ENCODE results near the gene ALDH4A1.
"Not testable (repeated sequence)": the region's sequence is repeated elsewhere in the genome, so short reads cannot be mapped to it uniquely, and the experiment has no call there.

ALDH4A1 gene

DNA sequence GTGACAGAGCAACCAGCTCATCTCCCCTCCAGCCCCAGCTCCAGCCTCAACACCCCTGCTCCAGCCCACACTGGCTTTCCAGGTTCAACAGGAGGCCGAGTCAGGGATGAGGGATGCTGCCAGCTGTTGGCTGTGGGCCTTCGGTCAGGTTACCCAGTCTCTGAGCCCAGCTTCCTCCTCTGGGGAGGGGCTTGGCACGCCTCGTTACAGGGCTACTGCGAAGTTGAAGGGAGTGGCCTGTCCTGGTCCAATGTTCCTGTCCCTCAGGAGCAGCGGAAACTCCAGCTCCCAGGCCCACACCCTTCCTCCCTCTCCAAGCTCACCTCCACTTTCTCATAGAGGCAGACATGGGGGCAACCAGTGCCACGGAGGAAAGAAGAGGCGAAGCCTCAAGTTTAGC, 27.8 kb downstream of the ALDH4A1 start:
- TF ChIP-seq, protein P1, sequence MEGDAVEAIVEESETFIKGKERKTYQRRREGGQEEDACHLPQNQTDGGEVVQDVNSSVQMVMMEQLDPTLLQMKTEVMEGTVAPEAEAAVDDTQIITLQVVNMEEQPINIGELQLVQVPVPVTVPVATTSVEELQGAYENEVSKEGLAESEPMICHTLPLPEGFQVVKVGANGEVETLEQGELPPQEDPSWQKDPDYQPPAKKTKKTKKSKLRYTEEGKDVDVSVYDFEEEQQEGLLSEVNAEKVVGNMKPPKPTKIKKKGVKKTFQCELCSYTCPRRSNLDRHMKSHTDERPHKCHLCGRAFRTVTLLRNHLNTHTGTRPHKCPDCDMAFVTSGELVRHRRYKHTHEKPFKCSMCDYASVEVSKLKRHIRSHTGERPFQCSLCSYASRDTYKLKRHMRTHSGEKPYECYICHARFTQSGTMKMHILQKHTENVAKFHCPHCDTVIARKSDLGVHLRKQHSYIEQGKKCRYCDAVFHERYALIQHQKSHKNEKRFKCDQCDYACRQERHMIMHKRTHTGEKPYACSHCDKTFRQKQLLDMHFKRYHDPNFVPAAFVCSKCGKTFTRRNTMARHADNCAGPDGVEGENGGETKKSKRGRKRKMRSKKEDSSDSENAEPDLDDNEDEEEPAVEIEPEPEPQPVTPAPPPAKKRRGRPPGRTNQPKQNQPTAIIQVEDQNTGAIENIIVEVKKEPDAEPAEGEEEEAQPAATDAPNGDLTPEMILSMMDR (conservative IDR thresholded peaks at IDR 0.05; ENCODE audit: control insufficient read depth, insufficient read depth, low read depth, low read length) = no peak
- no peak overlapping the region for H3K4me3 ChIP-seq (ENCODE audit: control insufficient read depth, low read depth, low read length)
- no peak for DNase-seq (ENCODE audit: low read depth)

DNA sequence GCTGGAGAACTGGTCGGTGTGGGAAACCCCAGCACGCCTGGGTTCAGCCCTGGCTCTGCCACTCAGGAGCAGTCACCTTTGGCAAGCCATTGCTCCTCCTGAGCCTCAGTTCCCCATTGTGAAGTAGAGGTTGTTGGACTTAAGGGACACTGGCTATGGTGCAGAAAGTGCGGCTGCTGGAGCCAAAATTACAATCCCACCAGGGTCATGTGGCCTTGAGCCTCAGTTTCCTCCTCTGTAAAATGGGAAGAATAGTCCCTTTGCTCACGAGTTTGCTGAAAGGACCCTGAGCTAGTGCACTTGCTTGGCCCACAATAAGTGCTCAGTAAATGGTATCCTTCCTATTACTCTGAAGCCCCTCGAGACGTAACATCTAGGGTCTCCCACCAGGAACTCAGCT, 28.3 kb downstream of the ALDH4A1 start:
- DNase-seq (ENCODE audit: low read depth) = no peak
- no peak overlapping the region for H3K4me3 ChIP-seq (ENCODE audit: control insufficient read depth, low read depth, low read length)
- TF ChIP-seq, protein P1 (conservative IDR thresholded peaks at IDR 0.05; ENCODE audit: control insufficient read depth, insufficient read depth, low read depth, low read length) = no peak

DNA sequence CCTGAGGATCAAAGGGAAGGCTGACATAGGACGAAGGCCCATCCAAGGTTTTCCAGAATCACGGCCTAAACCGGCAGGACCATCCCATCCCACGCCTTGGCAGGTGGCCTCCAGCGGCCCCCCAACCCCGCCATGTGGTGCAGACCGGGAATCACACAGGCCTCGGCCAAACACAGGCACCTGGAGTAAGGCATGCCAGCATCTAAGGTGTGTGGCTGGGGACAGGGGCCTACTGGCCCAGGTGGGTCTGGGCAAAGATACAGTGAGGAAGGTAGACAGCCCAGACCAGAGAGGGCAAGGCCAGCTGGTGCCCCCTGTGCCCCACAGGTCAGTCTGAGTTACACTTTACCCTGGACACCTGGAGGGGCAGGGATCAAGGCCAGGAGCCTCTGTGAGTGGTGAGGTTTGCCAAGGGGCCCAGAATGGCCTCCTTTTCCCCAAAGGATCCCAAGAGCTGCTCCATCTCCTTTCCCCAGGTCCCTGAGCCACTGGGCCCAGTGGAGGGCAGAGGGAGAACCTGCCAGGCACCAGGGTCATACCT, 30.2 kb downstream of the ALDH4A1 start:
- no peak overlapping the region for H3K4me3 ChIP-seq (ENCODE audit: control insufficient read depth, low read depth, low read length)
- TF ChIP-seq, protein P1 (conservative IDR thresholded peaks at IDR 0.05; ENCODE audit: control insufficient read depth, insufficient read depth, low read depth, low read length) = no peak

DNA sequence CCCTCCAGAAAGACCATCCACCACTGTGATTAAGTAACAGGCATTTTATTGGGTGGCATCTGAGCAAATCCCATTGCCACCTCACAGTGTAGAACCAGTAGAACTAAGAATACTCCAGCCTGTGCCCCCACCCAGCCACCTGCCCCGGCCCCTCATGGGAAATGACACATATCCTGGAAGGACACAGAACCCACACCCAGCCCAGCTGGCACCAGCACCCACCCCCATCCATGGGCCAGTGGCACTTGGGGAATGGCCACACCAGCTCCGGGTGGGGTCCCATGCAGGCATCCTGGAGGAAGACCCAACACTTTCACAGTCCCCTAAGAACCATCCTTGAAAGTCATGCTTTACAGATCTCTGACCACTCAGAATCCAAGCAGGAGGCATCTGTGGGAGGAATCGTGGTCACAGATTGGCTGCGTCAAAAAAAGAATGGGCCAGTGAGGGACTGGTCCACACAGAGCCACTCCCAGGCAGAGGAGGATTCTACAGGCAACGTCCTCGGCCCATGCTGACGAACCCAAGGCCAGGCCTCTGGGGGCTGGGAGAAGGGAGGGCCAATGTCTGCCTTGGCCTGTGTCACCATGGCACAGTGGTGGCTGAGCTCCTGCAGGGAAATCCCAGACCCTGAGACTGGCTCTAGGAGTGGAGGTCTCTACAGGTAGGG, 30.8 kb downstream of the ALDH4A1 start:
- TF ChIP-seq, protein P1 (conservative IDR thresholded peaks at IDR 0.05; ENCODE audit: control insufficient read depth, insufficient read depth, low read depth, low read length) = no peak
- no peak overlapping the region for H3K4me3 ChIP-seq (ENCODE audit: control insufficient read depth, low read depth, low read length)
- DNase-seq (ENCODE audit: low read depth) = no peak

More for the DNA sequence above, 30.2 kb downstream of the ALDH4A1 start:
- DNase-seq (ENCODE audit: low read depth) = no peak

DNA sequence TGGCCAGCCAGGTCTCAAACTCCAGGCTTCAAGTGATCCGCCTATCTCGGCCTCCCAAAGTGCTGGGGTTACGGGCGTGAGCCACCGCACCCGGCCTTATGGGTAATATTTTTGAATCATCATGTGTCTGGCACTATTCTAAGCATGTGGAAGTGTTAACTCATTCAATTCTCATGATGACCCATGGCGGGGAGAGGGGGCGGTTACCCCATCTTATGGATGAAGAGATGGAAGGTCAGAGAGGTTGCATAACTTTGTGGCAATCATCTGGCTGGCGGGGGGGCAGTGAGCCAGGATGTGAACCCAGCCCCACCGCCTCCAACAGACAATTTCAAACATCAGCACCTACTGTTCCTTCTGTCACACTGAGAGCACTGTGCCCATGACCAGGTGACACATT, 31.4 kb downstream of the ALDH4A1 start:
- TF ChIP-seq, protein P1 (conservative IDR thresholded peaks at IDR 0.05; ENCODE audit: control insufficient read depth, insufficient read depth, low read depth, low read length) = no peak
- no peak for DNase-seq (ENCODE audit: low read depth)
- no peak overlapping the region for H3K4me3 ChIP-seq (ENCODE audit: control insufficient read depth, low read depth, low read length)

DNA sequence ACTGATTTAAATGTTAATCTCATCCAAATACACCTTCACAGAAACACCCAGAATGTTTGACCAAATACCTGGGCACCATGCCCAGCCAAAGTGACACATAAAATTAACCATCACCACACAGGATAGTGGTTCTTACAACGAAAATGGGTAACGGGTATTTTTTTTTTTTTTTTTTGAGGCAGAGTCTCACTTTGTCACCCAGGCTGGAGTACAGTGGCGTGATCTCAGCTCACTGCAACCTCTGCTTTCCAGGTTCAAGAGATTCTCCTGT, 31.8 kb downstream of the ALDH4A1 start:
- not testable (repeated sequence) for DNase-seq (ENCODE audit: low read depth); H3K4me3 ChIP-seq (ENCODE audit: control insufficient read depth, low read depth, low read length)

DNA sequence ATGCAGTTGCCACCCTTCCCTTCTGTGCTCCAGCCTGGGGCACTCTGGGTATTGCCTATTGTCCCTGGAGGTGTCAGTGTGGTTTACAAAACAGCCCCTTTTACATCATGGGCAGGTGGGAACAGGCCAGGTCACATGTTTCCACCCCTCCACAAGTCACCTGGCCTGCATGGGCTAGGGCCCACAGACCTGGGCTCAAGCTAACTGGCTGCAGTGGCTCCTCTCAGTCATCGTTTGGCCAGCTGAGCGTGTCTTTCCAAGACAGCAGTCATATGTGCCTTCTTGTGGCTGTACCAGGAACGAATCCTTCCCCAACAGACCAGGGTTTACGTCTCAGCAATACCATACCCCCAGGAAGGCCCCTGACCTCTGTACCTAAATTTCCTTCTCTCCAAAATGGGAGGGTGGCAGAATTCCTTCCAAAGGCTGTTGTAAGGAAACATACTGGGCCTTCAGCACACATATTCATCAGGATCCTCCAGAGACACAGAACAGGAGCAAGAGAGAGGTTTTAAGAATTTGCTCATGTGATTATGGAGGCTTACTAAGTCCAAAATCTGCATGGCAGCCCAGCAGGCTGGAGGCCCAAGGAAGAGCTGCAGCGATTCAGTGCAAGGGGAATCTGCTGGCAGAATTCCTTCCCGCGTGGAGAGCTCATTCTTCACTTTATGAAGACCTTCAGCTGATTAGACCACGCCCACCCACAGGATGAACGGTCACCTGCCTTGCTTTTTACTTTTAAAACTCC, 32.3 kb downstream of the ALDH4A1 start:
- DNase-seq (ENCODE audit: low read depth) = no peak
- TF ChIP-seq, protein P1 (conservative IDR thresholded peaks at IDR 0.05; ENCODE audit: control insufficient read depth, insufficient read depth, low read depth, low read length) = no peak
- no peak overlapping the region for H3K4me3 ChIP-seq (ENCODE audit: control insufficient read depth, low read depth, low read length)
